Renal cortex interstitium (tissue), 3 donors: ENCODE results near the gene EVI5L. TPM values are rescaled to one million over a fixed set of nuclear protein-coding genes. Genes with fewer than 3 reads are reported as not detected.

Experiments
- polyA plus RNA-seq, 3 donors: library from polyadenylated mRNA; unstranded; fragments of 120-200 nt; gene quantifications; one replicate each; pipeline ENCODE4 v1.2.1, GENCODE V29; 2013; ENCODE audit not compliant: insufficient read length in 3 of 3

Gene EVI5L
- polyA plus RNA-seq, 3 donors = 14.2 to 18.7 (median 14.9) TPM

Other genes starting within 250 kb of the EVI5L start
- gene CAMSAP3, start 234.4 kb upstream of the EVI5L start, polyA plus RNA-seq = 10 to 100 TPM; 16.4 to 25.4 (median 22.4) TPM
- gene XAB2, start 200.7 kb upstream of the EVI5L start, polyA plus RNA-seq = 10 to 100 TPM; 31.4 to 45.7 (median 42.6) TPM
- 100 to 1,000 TPM in 2 of 3 donors, 10 to 100 TPM in 1; 94.6 to 126 (median 122) TPM for gene PET100, start 200.4 kb upstream of the EVI5L start, polyA plus RNA-seq
- 1 to 10 TPM in 1 of 3 donors, under 1 TPM in 2; 0.42 to 1.8 (median 0.83) TPM for gene PCP2, start 196.5 kb upstream of the EVI5L start, polyA plus RNA-seq
- gene STXBP2, start 193.1 kb upstream of the EVI5L start, polyA plus RNA-seq = 10 to 100 TPM; 61.3 to 86.4 (median 75.4) TPM
- gene RETN, start 161.2 kb upstream of the EVI5L start, polyA plus RNA-seq = 1 to 10 TPM in 2 of 3 donors, under 1 TPM in 1; 0.76 to 1.7 (median 1.4) TPM
- gene MCEMP1, start 153.1 kb upstream of the EVI5L start, polyA plus RNA-seq = under 1 TPM; 0.14 to 0.61 (median 0.39) TPM
- gene TRAPPC5, start 149.4 kb upstream of the EVI5L start, polyA plus RNA-seq = 10 to 100 TPM; 36.3 to 71.1 (median 62.5) TPM
- under 1 TPM in 2 of 3 donors, not detected in 1; 0.06 to 0.14 TPM for gene FCER2, start 128.1 kb upstream of the EVI5L start, polyA plus RNA-seq
- gene CLEC4G, start 98.1 kb upstream of the EVI5L start, polyA plus RNA-seq = under 1 TPM in 1 of 3 donors, not detected in 2; 0.17 TPM
- 1 to 10 TPM; 1.4 to 2.7 (median 1.5) TPM for gene CD209, start 82.7 kb upstream of the EVI5L start, polyA plus RNA-seq
- gene CLEC4M, start 67.0 kb upstream of the EVI5L start, polyA plus RNA-seq = 1 to 10 TPM; 2.0 to 4.2 (median 3.4) TPM
- gene PRR36, start 44.2 kb downstream of the EVI5L start, polyA plus RNA-seq = 1 to 10 TPM; 5.6 to 9.4 (median 8.1) TPM
- gene LRRC8E, start 58.3 kb downstream of the EVI5L start, polyA plus RNA-seq = 1 to 10 TPM; 1.4 to 3.0 (median 2.6) TPM
- 10 to 100 TPM; 23.7 to 41.9 (median 33.7) TPM for gene MAP2K7, start 73.7 kb downstream of the EVI5L start, polyA plus RNA-seq
- gene TGFBR3L, start 84.6 kb downstream of the EVI5L start, polyA plus RNA-seq = 1 to 10 TPM in 2 of 3 donors, under 1 TPM in 1; 0.33 to 1.1 (median 1.0) TPM
- 10 to 100 TPM; 12.9 to 19.0 (median 18.8) TPM for gene SNAPC2, start 90.1 kb downstream of the EVI5L start, polyA plus RNA-seq
- gene CTXN1, start 95.9 kb downstream of the EVI5L start, polyA plus RNA-seq = 10 to 100 TPM; 12.7 to 33.9 (median 32.3) TPM
- gene TIMM44, start 113.4 kb downstream of the EVI5L start, polyA plus RNA-seq = 10 to 100 TPM; 39.4 to 59.3 (median 59.1) TPM
- 10 to 100 TPM; 79.8 to 92.2 (median 92.0) TPM for gene ELAVL1, start 175.4 kb downstream of the EVI5L start, polyA plus RNA-seq
- under 1 TPM; 0.26 to 0.64 (median 0.42) TPM for gene CCL25, start 222.5 kb downstream of the EVI5L start, polyA plus RNA-seq